Stimulated activated CD4-positive, alpha-beta T cell treated with anti-CD3 and anti-CD28 coated beads, Interleukin-1b, Interleukin-23, amount 100 ng/mL, for 1 hour (primary cell): ENCODE results near the gene ADSS1.
"Not testable (repeated sequence)": the region's sequence is repeated elsewhere in the genome, so short reads cannot be mapped to it uniquely, and the experiment has no call there.

Experiments
- DNase-seq, 2 donors: peaks; one replicate each; pipeline ENCODE4 v3.0.0-alpha.2; 2020; ENCODE audit warnings: low read depth in 2 of 2

The ADSS1 gene

GRCh38 chr14:104717137-104717536 is 6.9 kb upstream of the ADSS1 start:
- DNase-seq: no peak

- no peak for DNase-seq
Measured at GRCh38 chr14:104717646-104718045, 6.4 kb upstream of the ADSS1 start.

GRCh38 chr14:104718147-104718546 is 5.9 kb upstream of the ADSS1 start:
- DNase-seq: no peak

GRCh38 chr14:104718871-104719270 is 5.2 kb upstream of the ADSS1 start:
- no peak for DNase-seq

GRCh38 chr14:104719343-104719742 is 4.7 kb upstream of the ADSS1 start:
- DNase-seq: no peak

- DNase-seq: no peak
Measured at GRCh38 chr14:104721505-104722431, 2.3 kb upstream of the ADSS1 start.

- DNase-seq: no peak
Measured at GRCh38 chr14:104722938-104723650, 935 bp upstream of the ADSS1 start.

- DNase-seq: no peak
Measured at GRCh38 chr14:104724407-104724980, 465 bp downstream of the ADSS1 start.

- no peak for DNase-seq
Measured at GRCh38 chr14:104724981-104725771, 1.1 kb downstream of the ADSS1 start.

GRCh38 chr14:104725772-104726548 is 1.9 kb downstream of the ADSS1 start:
- no peak for DNase-seq

GRCh38 chr14:104726600-104727451 is 2.8 kb downstream of the ADSS1 start:
- DNase-seq: no peak

- DNase-seq: no peak
Measured at GRCh38 chr14:104728631-104729030, 4.6 kb downstream of the ADSS1 start.

- DNase-seq: not testable (repeated sequence)
Measured at GRCh38 chr14:104729176-104729834, 5.3 kb downstream of the ADSS1 start.

GRCh38 chr14:104729835-104730181 is 5.8 kb downstream of the ADSS1 start:
- no peak for DNase-seq

GRCh38 chr14:104730487-104730886 is 6.5 kb downstream of the ADSS1 start:
- DNase-seq: no peak

- DNase-seq: no peak
Measured at GRCh38 chr14:104731320-104732294, 7.6 kb downstream of the ADSS1 start.

GRCh38 chr14:104732355-104732804 is 8.4 kb downstream of the ADSS1 start:
- DNase-seq: no peak
